ENCODE data around the gene EFHC1. TPM values are rescaled to one million over a fixed set of nuclear protein-coding genes. Genes with fewer than 3 reads are reported as not detected.
A peak's percentile ranks its signal among the peaks of the same experiment; 100 is the strongest.

Gene EFHC1
- total RNA-seq, 4 donors from 2014 or later = 39.4 to 96.5 (median 41.6) TPM

GRCh38 chr6:52515219-52515960 is 95.2 kb downstream of the EFHC1 start:
- DNase-seq = no peak
- 78 to 83% methylated on average over 2 of the region's 2 CpGs for WGBS, 2 donors

GRCh38 chr6:52516269-52516668 is 96.1 kb downstream of the EFHC1 start:
- DNase-seq = no peak
- no peak overlapping the region for H3K27ac ChIP-seq
- peaks cover 0 to 7% of the 10 kb centered on the region in 2 donors for H3K36me3 ChIP-seq
- TF ChIP-seq POLR2A (IDR thresholded peaks at IDR 0.05) (no peak), CTCF (IDR thresholded peaks at IDR 0.05) (no peak)
- no peaks in the 10 kb centered on the region for H3K9me3 ChIP-seq
- H3K4me1 ChIP-seq = peaks cover 7 to 35% of the 10 kb centered on the region in 2 donors
- H3K27me3 ChIP-seq = no peaks in the 10 kb centered on the region
- no peak overlapping the region for H3K4me3 ChIP-seq (replicated peaks in 1 of 3)
- 96 to 100% methylated on average over 1 of the region's 1 CpG for WGBS, 2 donors
- intact Hi-C loops (cut with DNase I) = no loop called here

More at GRCh38 chr6:52515219-52515960, 95.2 kb downstream of the EFHC1 start:
- Histone ChIP-seq H3K4me3 (replicated peaks in 1 of 3) (no peak overlapping the region), H3K27ac (peak overlapping the region in 1 of 3 donors; percentile 20), H3K9me3 (no peaks in the 10 kb centered on the region), H3K4me1 (peaks cover 6 to 38% of the 10 kb centered on the region in 2 donors), H3K36me3 (peaks cover 0 to 7% of the 10 kb centered on the region in 2 donors), H3K27me3 (no peaks in the 10 kb centered on the region)
- intact Hi-C loops (cut with DNase I) = no loop called here
- TF ChIP-seq CTCF (IDR thresholded peaks at IDR 0.05) (no peak), POLR2A (IDR thresholded peaks at IDR 0.05) (no peak)

- no peak for TF ChIP-seq POLR2A (IDR thresholded peaks at IDR 0.05)
- no peak for DNase-seq
- intact Hi-C loops (cut with DNase I) = no loop called here
- peaks cover 14 to 34% of the 10 kb centered on the region in 2 donors for H3K4me1 ChIP-seq
- no peak overlapping the region for H3K4me3 ChIP-seq (replicated peaks in 1 of 3)
- H3K27ac ChIP-seq = no peak overlapping the region
- peaks cover 0 to 7% of the 10 kb centered on the region in 2 donors for H3K36me3 ChIP-seq
- H3K27me3 ChIP-seq = no peaks in the 10 kb centered on the region
- WGBS, 2 donors = 98% methylated on average over 3 of the region's 3 CpGs
- H3K9me3 ChIP-seq = no peaks in the 10 kb centered on the region
Measured at GRCh38 chr6:52516943-52517342, 96.8 kb downstream of the EFHC1 start.

- peaks cover 17 to 34% of the 10 kb centered on the region in 2 donors for H3K4me1 ChIP-seq
- no peak overlapping the region for H3K4me3 ChIP-seq (replicated peaks in 1 of 3)
- intact Hi-C loops (cut with DNase I) = no loop called here
- no peaks in the 10 kb centered on the region for H3K9me3 ChIP-seq
- H3K36me3 ChIP-seq = peaks cover 0 to 7% of the 10 kb centered on the region in 2 donors
- H3K27ac ChIP-seq = peak overlapping the region; percentile 31 to 70 (median 68)
- H3K27me3 ChIP-seq = no peaks in the 10 kb centered on the region
- TF ChIP-seq POLR2A (IDR thresholded peaks at IDR 0.05) (no peak), CTCF (IDR thresholded peaks at IDR 0.05) (no peak)
- 56 to 72% methylated on average over 14 of the region's 14 CpGs for WGBS, 2 donors
- peak; percentile 50 for DNase-seq
Measured at GRCh38 chr6:52517502-52518278, 97.5 kb downstream of the EFHC1 start.

- no peaks in the 10 kb centered on the region for H3K27me3 ChIP-seq
- no peaks in the 10 kb centered on the region for H3K9me3 ChIP-seq
- no peak for DNase-seq
- peaks cover 17 to 37% of the 10 kb centered on the region in 2 donors for H3K4me1 ChIP-seq
- H3K27ac ChIP-seq = peak overlapping the region; percentile 31 to 70 (median 68)
- H3K4me3 ChIP-seq (replicated peaks in 1 of 3) = no peak overlapping the region
- H3K36me3 ChIP-seq = peaks cover 0 to 7% of the 10 kb centered on the region in 2 donors
- TF ChIP-seq POLR2A (IDR thresholded peaks at IDR 0.05) = no peak
- TF ChIP-seq CTCF (IDR thresholded peaks at IDR 0.05) = no peak
- intact Hi-C loops (cut with DNase I) = no loop called here
- WGBS, 2 donors = 89 to 90% methylated on average over 13 of the region's 13 CpGs
Measured at GRCh38 chr6:52518279-52518945, 98.3 kb downstream of the EFHC1 start.

Measured in thyroid gland (tissue), 4 donors.